RWPE1 (cell line): ENCODE measurements around the gene IFT122.

Experiments used
- CTCF ChIA-PET: fragments of 350-600 bp; sonication (Branson Sonifier 250); formaldehyde crosslinking; extraction: SDS; loops from one replicate; lab custom pipeline; 2021; lab: Yijun Ruan, JAX
- POLR2A ChIA-PET: fragments of 400-600 bp; formaldehyde crosslinking; extraction: SDS; loops from one replicate; lab custom pipeline; 2020; ENCODE audit warnings: antibody characterized with exemption; ENCODE audit not compliant: low non-redundant PET; lab: Yijun Ruan, JAX
- DNase-seq: peaks from one replicate; pipeline ENCODE4 v3.0.0; 2012; ENCODE audit warnings: low spot score
- H3K27ac ChIP-seq: fragments of 450-650 bp; 2 replicates; pipeline ENCODE4 v1.5.1; 2017
- TF ChIP-seq, protein P1 (sequence below): fragments of 450-650 bp; conservative IDR thresholded peaks from 2 replicates; pipeline ENCODE4 v1.5.1; 2017; ENCODE audit warnings: low read depth, mild to moderate bottlenecking

IFT122 gene

DNA sequence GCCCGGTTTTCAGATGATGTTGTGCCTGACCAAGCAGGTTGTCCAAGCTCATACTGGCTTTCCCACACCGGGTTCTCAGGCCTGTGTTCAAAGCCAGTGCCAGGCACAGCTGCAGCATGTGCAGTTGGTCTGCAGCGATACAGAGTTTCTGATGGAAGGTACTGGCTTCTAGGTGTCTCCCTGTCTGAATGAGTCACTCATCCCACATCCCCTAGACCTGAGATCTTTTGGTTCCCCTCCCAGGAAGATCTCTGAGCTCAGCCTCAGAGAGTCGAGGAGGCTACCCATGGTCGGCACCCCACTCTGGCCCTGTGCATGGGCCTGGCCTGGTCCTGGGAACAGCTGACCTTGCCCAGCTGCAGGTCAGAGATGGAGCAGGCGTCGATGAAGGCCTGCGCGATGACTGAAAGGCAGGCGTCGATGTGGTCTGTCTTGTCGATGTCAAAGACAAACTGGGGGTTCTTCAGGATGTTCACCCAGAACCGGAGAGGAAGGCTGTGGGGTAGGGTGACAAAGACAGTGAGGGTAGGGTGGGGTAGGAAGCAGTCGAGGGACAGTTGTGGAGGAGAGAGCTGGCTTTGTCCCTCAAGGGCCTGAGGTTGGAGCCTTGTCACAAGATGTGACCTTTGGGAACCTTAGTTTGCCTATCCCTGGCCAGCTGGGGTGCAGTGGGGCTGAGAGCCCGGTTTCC, 118.2 kb downstream of the IFT122 start:
- ChIA-PET CTCF (no interaction called here), POLR2A (interaction anchor here (0.7 kb wide), 1 partner anchor 48 kb away, joined by 3 read pairs; no protein-coding TSS in a partner anchor)
- no peak overlapping the region for H3K27ac ChIP-seq
- DNase-seq: no peak
- TF ChIP-seq, protein P1, sequence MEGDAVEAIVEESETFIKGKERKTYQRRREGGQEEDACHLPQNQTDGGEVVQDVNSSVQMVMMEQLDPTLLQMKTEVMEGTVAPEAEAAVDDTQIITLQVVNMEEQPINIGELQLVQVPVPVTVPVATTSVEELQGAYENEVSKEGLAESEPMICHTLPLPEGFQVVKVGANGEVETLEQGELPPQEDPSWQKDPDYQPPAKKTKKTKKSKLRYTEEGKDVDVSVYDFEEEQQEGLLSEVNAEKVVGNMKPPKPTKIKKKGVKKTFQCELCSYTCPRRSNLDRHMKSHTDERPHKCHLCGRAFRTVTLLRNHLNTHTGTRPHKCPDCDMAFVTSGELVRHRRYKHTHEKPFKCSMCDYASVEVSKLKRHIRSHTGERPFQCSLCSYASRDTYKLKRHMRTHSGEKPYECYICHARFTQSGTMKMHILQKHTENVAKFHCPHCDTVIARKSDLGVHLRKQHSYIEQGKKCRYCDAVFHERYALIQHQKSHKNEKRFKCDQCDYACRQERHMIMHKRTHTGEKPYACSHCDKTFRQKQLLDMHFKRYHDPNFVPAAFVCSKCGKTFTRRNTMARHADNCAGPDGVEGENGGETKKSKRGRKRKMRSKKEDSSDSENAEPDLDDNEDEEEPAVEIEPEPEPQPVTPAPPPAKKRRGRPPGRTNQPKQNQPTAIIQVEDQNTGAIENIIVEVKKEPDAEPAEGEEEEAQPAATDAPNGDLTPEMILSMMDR: no peak

DNA sequence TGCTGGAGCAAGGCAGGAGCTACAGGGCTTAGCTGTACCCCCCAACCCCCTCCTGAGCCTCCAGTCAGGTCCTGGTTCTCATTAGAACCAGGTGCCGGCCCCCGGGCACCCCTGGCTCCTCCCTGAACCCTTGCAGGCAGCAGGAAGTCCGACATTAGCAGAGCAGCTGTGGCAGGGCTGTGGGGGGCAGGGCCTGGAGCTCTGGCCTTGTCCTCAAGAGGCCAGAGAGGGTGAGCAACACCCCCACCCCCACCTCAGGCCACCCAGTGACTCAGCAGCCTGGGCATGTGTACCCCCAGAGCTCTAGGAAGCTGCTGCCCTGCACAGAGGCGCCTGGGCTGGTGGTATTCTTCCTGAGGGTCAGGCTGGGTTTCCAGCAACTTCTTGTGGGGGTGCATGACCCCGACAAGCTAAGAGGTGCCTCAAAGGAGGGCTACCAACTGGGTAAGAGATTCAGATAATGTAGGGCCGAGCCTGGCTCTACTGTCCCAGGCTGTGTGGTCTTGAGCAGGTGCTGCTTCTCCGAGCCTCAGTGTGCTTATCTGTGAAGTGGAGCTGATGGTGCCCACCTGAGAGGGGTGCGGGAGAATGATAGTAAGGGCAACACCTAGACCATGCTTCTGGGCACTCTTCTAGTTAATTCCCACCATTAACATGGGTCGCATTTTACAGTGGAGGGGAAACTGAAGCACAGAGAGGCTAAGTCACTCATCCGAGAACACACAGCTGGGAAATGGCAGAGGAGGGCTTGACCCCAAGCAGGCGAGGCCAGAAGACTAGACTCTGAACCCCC, 118.9 kb downstream of the IFT122 start:
- ChIA-PET CTCF (interaction anchor here (0.6 kb wide), 1 partner anchor 1667 kb away, joined by 3 read pairs; no protein-coding TSS in a partner anchor), POLR2A (interaction anchor here (0.5 to 0.7 kb wide), 2 partner anchors 47 to 1196 kb away, joined by 3 read pairs; no protein-coding TSS in a partner anchor)
- DNase-seq: no peak
- H3K27ac ChIP-seq: no peak overlapping the region
- TF ChIP-seq, protein P1: no peak

DNA sequence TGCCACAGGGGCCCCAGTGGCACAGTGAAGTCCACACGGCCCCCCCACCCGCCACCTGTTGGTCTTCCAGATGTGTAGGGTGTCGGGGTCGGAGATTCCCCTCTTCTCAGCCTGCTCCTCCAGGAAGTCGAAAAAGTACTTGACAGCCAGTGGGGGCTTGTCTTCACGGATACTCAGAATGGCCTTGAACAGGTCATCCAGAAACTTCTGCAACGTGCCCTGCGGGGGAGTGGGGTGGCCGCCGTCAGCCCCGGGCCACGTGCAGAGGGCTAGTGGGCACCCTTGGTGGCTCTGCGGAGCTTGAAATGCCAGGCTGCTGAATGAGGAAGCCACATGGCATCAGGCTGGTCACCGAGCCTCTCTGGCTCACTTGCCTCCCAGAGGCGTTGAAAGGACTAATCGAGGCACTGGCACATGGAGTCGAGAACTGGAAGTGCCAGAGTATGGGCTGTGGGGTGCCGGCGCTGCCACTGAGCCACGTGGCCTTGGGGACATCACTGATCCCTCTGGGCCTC, 119.6 kb downstream of the IFT122 start:
- TF ChIP-seq, protein P1: no peak
- DNase-seq: no peak
- no peak overlapping the region for H3K27ac ChIP-seq
- CTCF ChIA-PET: interaction anchor here (0.6 kb wide), 1 partner anchor 1666 kb away, joined by 3 read pairs; no protein-coding TSS in a partner anchor
- POLR2A ChIA-PET: no interaction called here

DNA sequence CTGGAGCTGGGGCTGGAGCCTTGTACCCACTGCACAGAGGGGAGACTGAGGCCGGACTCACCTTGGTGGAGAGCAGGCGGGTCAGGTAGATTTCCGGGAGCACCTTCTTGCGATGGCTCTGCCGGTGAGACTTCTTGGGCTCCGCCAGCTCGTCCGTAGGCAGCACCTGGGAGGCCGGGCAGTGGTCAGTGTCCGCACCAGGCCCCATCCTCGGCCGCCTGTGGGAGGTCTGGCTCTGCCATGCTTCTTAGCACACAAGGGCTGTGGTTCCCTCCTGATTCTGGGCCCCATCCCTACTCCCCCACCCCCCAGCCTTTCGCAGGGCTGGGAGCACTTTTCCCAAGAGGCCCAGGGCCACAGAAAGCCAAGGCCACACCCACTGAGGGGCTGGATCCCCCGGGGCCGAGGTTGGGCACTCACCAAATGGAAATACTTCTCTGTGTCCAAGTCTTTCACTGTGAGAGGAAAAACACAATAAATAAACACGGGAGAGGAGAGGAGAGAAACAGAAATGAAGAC, 120.3 kb downstream of the IFT122 start:
- DNase-seq: no peak
- POLR2A ChIA-PET: no interaction called here
- CTCF ChIA-PET: no interaction called here
- TF ChIP-seq, protein P1: no peak
- 0 out of 2 replicates have a peak overlapping the region, but pooled peaks have one; percentile 10 for H3K27ac ChIP-seq

DNA sequence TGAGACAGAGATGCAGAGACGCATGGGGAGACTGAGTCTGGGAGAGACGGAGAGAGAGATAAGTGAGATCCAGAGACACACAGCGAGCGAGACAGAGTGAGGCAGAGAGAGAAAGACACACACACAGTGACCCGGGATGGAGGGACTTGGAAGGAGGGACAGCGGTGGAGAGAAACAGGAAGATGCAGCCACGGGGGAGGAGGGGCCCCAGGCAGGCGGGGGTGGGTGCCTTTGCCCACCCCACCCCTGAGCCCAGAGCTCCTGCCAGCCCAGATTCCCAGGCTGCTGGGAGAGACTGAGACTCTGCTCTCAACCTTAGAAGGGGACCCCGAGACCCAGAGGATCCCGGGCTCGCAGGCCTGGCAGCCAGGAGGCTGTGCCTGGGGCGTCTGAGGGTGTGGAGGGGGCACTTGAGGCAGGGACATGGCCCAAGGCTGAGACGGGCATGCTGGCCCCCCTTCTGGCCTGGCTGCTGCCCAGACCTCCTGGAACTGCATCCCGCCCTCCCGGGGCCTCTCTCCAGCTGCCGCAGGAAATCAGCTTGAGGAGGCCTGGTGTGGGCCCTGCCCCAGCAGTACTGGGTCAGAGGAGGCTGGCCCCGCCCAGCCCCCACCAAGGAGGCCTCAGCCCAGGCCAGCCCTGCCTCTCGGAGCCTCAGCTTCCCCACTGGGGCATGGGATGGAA, 121.0 kb downstream of the IFT122 start:
- no peak for DNase-seq
- ChIA-PET CTCF (no interaction called here), POLR2A (no interaction called here)
- TF ChIP-seq, protein P1: no peak
- H3K27ac ChIP-seq: no peak overlapping the region
